OCI-LY3 (cell line): ENCODE measurements around the gene DDX24.

Experiments used
- H2AFZ ChIP-seq: fragments of 200-600, 300-600 bp; shearing (Covaris generic); 2 replicates; pipeline ENCODE4 v1.6.0; 2014; ENCODE audit warnings: antibody characterized with exemption, low read depth, low read length
- H3K27ac ChIP-seq: fragments of 200-600, 300-600 bp; sonication (generic); 2 replicates; pipeline ENCODE4 v1.5.1; 2014; ENCODE audit warnings: mild to moderate bottlenecking, low read length, moderate library complexity, mixed read lengths
- H3K27me3 ChIP-seq: fragments of 200-600, 300-600 bp; sonication (generic); 2 replicates; pipeline ENCODE4 v1.6.1; 2014; ENCODE audit warnings: low read depth, low read length, mixed read lengths
- H3K36me3 ChIP-seq: fragments of 200-600, 300-600 bp; sonication (generic); replicated peaks from 2 replicates; pipeline ENCODE3; 2014; ENCODE audit warnings: low read depth, low read length, mixed read lengths
- H3K4me1 ChIP-seq: fragments of 300-600, 200-600 bp; sonication (generic); 2 replicates; pipeline ENCODE4 v1.6.1; 2014; ENCODE audit warnings: low read length, mixed read lengths
- H3K4me2 ChIP-seq: fragments of 200-600, 300-600 bp; sonication (generic); 2 replicates; pipeline ENCODE4 v1.6.1; 2014; ENCODE audit warnings: low read length, mixed read lengths
- H3K4me3 ChIP-seq: fragments of 300-600, 200-600 bp; sonication (generic); 2 replicates; pipeline ENCODE4 v1.5.1; 2014; ENCODE audit warnings: antibody characterized with exemption, mild to moderate bottlenecking, low read length, moderate library complexity
- H3K79me2 ChIP-seq: fragments of 300-600, 200-600 bp; shearing (Covaris generic); 2 replicates; pipeline ENCODE4 v1.6.1; 2014; ENCODE audit warnings: mild to moderate bottlenecking, low read length, mixed read lengths
- H3K9ac ChIP-seq: fragments of 300-600, 200-600 bp; shearing (Covaris generic); 2 replicates; pipeline ENCODE4 v1.6.0; 2014; ENCODE audit warnings: mild to moderate bottlenecking, low read length, moderate library complexity
- H3K9me3 ChIP-seq: fragments of 200-600, 300-600 bp; shearing (Covaris generic); 2 replicates; pipeline ENCODE4 v1.6.1; 2014; ENCODE audit warnings: low read length, mixed read lengths; ENCODE audit not compliant: insufficient read depth
- H4K20me1 ChIP-seq: fragments of 200-600, 300-600 bp; sonication (generic); 2 replicates; pipeline ENCODE4 v1.6.1; 2016; ENCODE audit warnings: low read length, mixed read lengths; ENCODE audit not compliant: insufficient read depth
- CTCF ChIP-seq: fragments of 200-600, 300-600 bp; sonication (generic); IDR thresholded peaks from 2 replicates; pipeline ENCODE4 v1.5.1; 2014; ENCODE audit warnings: antibody characterized with exemption, low read length, low read depth
- EZH2phosphoT487 ChIP-seq: fragments of 200-600 bp; shearing (Covaris generic); IDR thresholded peaks from 2 replicates; pipeline ENCODE4 v1.6.1; 2018; ENCODE audit warnings: antibody characterized with exemption, mixed run types, low read depth

The DDX24 gene

GRCh38 chr14:94122438-94122837 lies 41.4 kb upstream of the DDX24 start:
- TF ChIP-seq CTCF (no peak), EZH2phosphoT487 (no peak)
- Histone ChIP-seq H3K4me2 (no peak overlapping the region), H3K27ac (no peak overlapping the region), H4K20me1 (no peaks in the 10 kb centered on the region), H3K4me3 (no peak overlapping the region), H3K79me2 (no peaks in the 10 kb centered on the region), H2AFZ (no peak overlapping the region), H3K36me3 (no peaks in the 10 kb centered on the region), H3K9ac (no peak overlapping the region), H3K27me3 (peaks cover 4% of the 10 kb centered on the region; the same call in 1 of the 2 replicates), H3K9me3 (no peaks in the 10 kb centered on the region; the same call in 1 of the 2 replicates), H3K4me1 (no peaks in the 10 kb centered on the region)

GRCh38 chr14:94121485-94121884 lies 40.5 kb upstream of the DDX24 start:
- Histone ChIP-seq H3K36me3 (no peaks in the 10 kb centered on the region), H3K27ac (no peak overlapping the region)
- TF ChIP-seq CTCF (no peak), EZH2phosphoT487 (no peak)

DNA sequence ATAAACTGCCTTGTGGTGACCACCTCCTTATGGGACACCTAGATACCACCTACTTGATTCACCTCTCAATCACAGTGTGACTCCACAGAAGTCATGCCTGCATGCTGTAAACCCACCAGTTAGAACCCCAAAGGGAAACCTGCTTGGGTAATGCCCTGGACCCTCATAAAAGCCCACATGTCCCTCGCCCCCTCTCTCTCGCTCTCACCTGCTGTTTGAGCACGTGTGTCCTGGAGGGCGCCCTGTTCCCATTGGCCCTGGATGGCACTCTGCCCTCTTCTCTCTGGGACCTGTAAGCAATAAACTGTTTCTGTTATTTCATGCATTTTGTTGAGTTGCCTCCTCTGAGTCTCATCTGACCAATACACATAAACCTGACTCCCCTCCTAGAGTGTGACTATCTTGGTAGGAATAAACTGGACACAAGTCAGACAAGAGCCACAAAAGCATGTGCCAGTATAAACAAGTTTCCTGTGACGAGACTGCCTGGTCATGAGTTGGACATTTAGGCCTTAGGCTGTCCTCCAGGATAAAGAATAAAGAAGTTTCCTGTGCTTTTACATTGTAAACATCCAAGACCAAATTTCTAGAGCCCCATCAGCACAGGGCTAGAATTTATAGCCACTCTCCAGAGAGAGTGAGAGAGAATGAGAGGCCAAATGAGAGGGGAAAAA lies 39.8 kb upstream of the DDX24 start:
- H3K4me1 ChIP-seq, result no peaks in the 10 kb centered on the region
- H3K4me3 ChIP-seq, result no peak overlapping the region
- H3K4me2 ChIP-seq, result no peak overlapping the region

More at GRCh38 chr14:94121485-94121884, 40.5 kb upstream of the DDX24 start:
- Histone ChIP-seq H3K79me2 (no peaks in the 10 kb centered on the region), H3K4me2 (no peak overlapping the region), H3K4me3 (no peak overlapping the region), H3K4me1 (no peaks in the 10 kb centered on the region), H4K20me1 (no peaks in the 10 kb centered on the region), H3K9ac (no peak overlapping the region), H3K27me3 (peaks cover 4% of the 10 kb centered on the region; the same call in 1 of the 2 replicates), H3K9me3 (no peaks in the 10 kb centered on the region; the same call in 1 of the 2 replicates), H2AFZ (no peak overlapping the region)

GRCh38 chr14:94119071-94119470 lies 38.1 kb upstream of the DDX24 start:
- H3K4me1 ChIP-seq, result no peaks in the 10 kb centered on the region
- H3K4me2 ChIP-seq, result no peak overlapping the region
- no peaks in the 10 kb centered on the region for H4K20me1 ChIP-seq
- no peaks in the 10 kb centered on the region; the same call in 1 of the 2 replicates for H3K9me3 ChIP-seq
- peaks cover 7% of the 10 kb centered on the region; the same call in 1 of the 2 replicates for H3K27me3 ChIP-seq
- TF ChIP-seq EZH2phosphoT487 (no peak), CTCF (no peak)
- H3K9ac ChIP-seq, result no peak overlapping the region
- H3K27ac ChIP-seq, result no peak overlapping the region
- H2AFZ ChIP-seq, result no peak overlapping the region
- H3K4me3 ChIP-seq, result no peak overlapping the region
- no peaks in the 10 kb centered on the region for H3K36me3 ChIP-seq
- no peaks in the 10 kb centered on the region for H3K79me2 ChIP-seq

More for the DNA sequence above, 39.8 kb upstream of the DDX24 start:
- TF ChIP-seq CTCF (no peak), EZH2phosphoT487 (no peak)
- Histone ChIP-seq H4K20me1 (no peaks in the 10 kb centered on the region), H3K9me3 (no peaks in the 10 kb centered on the region; the same call in 1 of the 2 replicates), H2AFZ (no peak overlapping the region), H3K9ac (no peak overlapping the region), H3K27me3 (peaks cover 4% of the 10 kb centered on the region; the same call in 1 of the 2 replicates), H3K27ac (no peak overlapping the region), H3K79me2 (no peaks in the 10 kb centered on the region), H3K36me3 (no peaks in the 10 kb centered on the region)
